Smooth muscle cell (in vitro differentiated cells): Measurements from ENCODE around the gene FZD7. TPM values are rescaled to one million over a fixed set of nuclear protein-coding genes. Genes with fewer than 3 reads are reported as not detected.

ENCODE experiments used
- DNase-seq: peaks from one replicate; lab custom pipeline; 2025; ENCODE audit not compliant: unreplicated experiment; lab: John Stamatoyannopoulos, UW
- H2AFZ ChIP-seq: fragments of 200-600 bp; sonication (generic); 2 replicates; pipeline ENCODE4 v1.6.0; 2016; ENCODE audit warnings: antibody characterized with exemption, low read depth, mild to moderate bottlenecking
- H3F3A ChIP-seq: fragments of 200-600 bp; sonication (generic); 2 replicates; pipeline ENCODE4 v1.6.0; 2017; ENCODE audit warnings: antibody characterized with exemption, low read depth
- H3K27ac ChIP-seq: fragments of 200-600 bp; sonication (generic); 2 replicates; pipeline ENCODE4 v1.5.1; 2016; ENCODE audit warnings: low read depth, mild to moderate bottlenecking
- H3K27me3 ChIP-seq: fragments of 200-600 bp; sonication (generic); 2 replicates; pipeline ENCODE4 v1.6.1; 2016; ENCODE audit warnings: low read depth, mild to moderate bottlenecking
- H3K36me3 ChIP-seq: fragments of 200-600 bp; sonication (generic); 2 replicates; pipeline ENCODE4 v1.5.1; 2016; ENCODE audit warnings: low read depth
- H3K4me1 ChIP-seq: fragments of 200-600 bp; sonication (generic); 2 replicates; pipeline ENCODE4 v1.5.1; 2016; ENCODE audit warnings: low read depth
- H3K4me2 ChIP-seq: fragments of 200-600 bp; sonication (generic); 2 replicates; pipeline ENCODE4 v1.6.0; 2016; ENCODE audit warnings: mild to moderate bottlenecking
- H3K4me3 ChIP-seq: fragments of 200-600 bp; sonication (generic); 2 replicates; pipeline ENCODE4 v1.5.1; 2016; ENCODE audit warnings: mild to moderate bottlenecking
- H3K79me2 ChIP-seq: fragments of 200-600 bp; sonication (generic); 2 replicates; pipeline ENCODE4 v1.6.0; 2016; ENCODE audit warnings: low read depth, mild to moderate bottlenecking
- H3K9ac ChIP-seq: fragments of 200-600 bp; sonication (generic); 2 replicates; pipeline ENCODE4 v1.6.0; 2016; ENCODE audit warnings: low read depth
- H3K9me3 ChIP-seq: fragments of 200-600 bp; sonication (generic); replicated peaks from 2 replicates; pipeline ENCODE4 v1.5.1; 2016; ENCODE audit warnings: low read depth
- H4K20me1 ChIP-seq: fragments of 200-600 bp; sonication (generic); 2 replicates; pipeline ENCODE4 v1.6.0; 2016; ENCODE audit warnings: low read depth
- WGBS: methylation state at CpG from one replicate; pipeline ENCODE4 v1.1.7; 2016; ENCODE audit warnings: low lambda C conversion rate; 5-methylcytosine and 5-hydroxymethylcytosine counted together
- polyA plus RNA-seq: library from polyadenylated mRNA; unstranded; fragments of >200 nt; fragmentation: Nextera tagmentation; extraction: Ambion mirVana; gene quantifications from 2 replicates; pipeline ENCODE4 v1.2.1, GENCODE V29; 2016
- total RNA-seq: library from RNA; depleted of rRNA; stranded (reverse); fragments of >200 nt; gene quantifications from 2 replicates; pipeline ENCODE4 v1.2.3, GENCODE V29; 2014
- TF ChIP-seq, protein P1 (sequence below): fragments of 200-600 bp; sonication (generic); IDR thresholded peaks from 2 replicates; pipeline ENCODE4 v1.5.1; 2017; ENCODE audit warnings: borderline replicate concordance, mild to moderate bottlenecking, antibody characterized with exemption; ENCODE audit not compliant: insufficient read depth, poor library complexity, severe bottlenecking

FZD7 gene
- total and polyA plus RNA-seq, 2 experiments from 2014 or later: 14.8 to 17.0 TPM

DNA sequence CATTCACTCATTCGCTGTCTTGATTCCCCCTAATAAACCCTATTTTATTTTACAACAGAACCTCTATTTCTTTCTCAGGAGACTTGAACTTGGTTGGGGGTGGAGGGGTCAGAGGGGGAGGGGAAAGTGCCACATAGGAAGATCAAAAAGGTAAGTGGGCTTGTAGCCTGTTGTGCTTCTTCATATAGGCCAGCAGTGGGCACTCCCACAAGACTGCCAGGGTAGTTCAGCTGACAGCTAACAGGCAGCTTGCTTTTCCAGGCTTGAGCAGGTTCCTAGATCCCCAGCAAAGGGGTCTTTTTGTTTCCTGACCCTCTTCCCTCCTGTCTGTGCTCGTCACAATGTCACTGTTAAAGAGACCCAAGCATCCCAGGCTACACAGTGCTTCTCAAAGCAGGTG is 38.6 kb downstream of the FZD7 start:
- peaks cover under 1% of the 10 kb centered on the region for H3F3A ChIP-seq
- no peaks in the 10 kb centered on the region for H4K20me1 ChIP-seq
- no peaks in the 10 kb centered on the region for H3K9me3 ChIP-seq
- no peaks in the 10 kb centered on the region for H3K79me2 ChIP-seq
- DNase-seq: no peak
- no peaks in the 10 kb centered on the region for H3K36me3 ChIP-seq
- H3K27ac ChIP-seq: no peak overlapping the region
- H3K4me1 ChIP-seq: no peaks in the 10 kb centered on the region
- TF ChIP-seq, protein P1, sequence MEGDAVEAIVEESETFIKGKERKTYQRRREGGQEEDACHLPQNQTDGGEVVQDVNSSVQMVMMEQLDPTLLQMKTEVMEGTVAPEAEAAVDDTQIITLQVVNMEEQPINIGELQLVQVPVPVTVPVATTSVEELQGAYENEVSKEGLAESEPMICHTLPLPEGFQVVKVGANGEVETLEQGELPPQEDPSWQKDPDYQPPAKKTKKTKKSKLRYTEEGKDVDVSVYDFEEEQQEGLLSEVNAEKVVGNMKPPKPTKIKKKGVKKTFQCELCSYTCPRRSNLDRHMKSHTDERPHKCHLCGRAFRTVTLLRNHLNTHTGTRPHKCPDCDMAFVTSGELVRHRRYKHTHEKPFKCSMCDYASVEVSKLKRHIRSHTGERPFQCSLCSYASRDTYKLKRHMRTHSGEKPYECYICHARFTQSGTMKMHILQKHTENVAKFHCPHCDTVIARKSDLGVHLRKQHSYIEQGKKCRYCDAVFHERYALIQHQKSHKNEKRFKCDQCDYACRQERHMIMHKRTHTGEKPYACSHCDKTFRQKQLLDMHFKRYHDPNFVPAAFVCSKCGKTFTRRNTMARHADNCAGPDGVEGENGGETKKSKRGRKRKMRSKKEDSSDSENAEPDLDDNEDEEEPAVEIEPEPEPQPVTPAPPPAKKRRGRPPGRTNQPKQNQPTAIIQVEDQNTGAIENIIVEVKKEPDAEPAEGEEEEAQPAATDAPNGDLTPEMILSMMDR: no peak
- no peak overlapping the region for H2AFZ ChIP-seq
- H3K27me3 ChIP-seq: no peaks in the 10 kb centered on the region
- 81% methylated on average over 2 of the region's 2 CpGs for WGBS
- H3K4me2 ChIP-seq: no peak overlapping the region
- no peak overlapping the region for H3K9ac ChIP-seq
- no peak overlapping the region for H3K4me3 ChIP-seq

DNA sequence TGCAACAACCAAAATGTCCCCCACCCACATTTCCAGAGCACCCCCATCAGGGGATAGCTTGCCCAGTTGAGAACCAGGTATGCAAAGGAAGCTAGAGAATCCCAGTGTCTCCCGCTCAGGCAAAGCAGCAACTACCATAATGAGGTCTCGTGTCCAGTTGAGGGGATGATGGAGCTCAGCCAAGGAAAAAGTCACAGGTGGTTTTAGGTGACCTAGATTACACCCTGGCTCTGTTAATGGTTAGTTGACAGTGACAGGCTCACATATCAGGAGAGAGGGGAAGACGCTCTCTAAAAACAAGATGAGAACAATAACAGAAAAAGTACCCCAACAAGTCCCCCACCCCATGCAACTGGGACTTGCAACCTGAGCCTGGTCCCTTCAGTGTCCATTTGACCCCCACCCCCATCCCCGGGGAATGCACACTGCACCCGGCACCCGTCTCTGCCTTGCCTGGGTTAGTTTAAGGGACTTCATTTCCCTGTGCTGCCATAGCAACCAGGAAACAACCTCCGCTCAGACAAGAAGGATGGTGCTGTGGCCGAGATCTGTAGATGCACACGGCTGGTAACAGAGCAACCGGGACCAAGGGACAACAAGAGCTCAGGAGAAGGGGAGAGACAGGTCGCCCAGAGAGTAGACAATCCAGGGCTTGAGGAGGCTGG is 39.2 kb downstream of the FZD7 start, which contains the start of gene KIAA2012:
Gene KIAA2012 (plus strand): TSS at position 519 of the 665 bp plus-strand sequence. CDS start 373 bp downstream, outside the sequence.
- H3F3A ChIP-seq: no peaks in the 10 kb centered on the region
- TF ChIP-seq, protein P1: no peak
- H4K20me1 ChIP-seq: no peaks in the 10 kb centered on the region
- no peak within 1 kb of the TSS for H3K27ac ChIP-seq
- 89% methylated on average over 11 of the region's 11 CpGs for WGBS
- no peak within 1 kb of the TSS for H2AFZ ChIP-seq
- no peak within 1 kb of the TSS for H3K9ac ChIP-seq
- H3K4me1 ChIP-seq: no peaks in the 10 kb centered on the region
- no peaks in the 10 kb centered on the region for H3K9me3 ChIP-seq
- no peak within 1 kb of the TSS for H3K4me2 ChIP-seq
- H3K36me3 ChIP-seq: no peaks in the 10 kb centered on the region
- no peak for DNase-seq
- H3K4me3 ChIP-seq: no peak within 1 kb of the TSS
- H3K79me2 ChIP-seq: no peaks in the 10 kb centered on the region
- no peaks in the 10 kb centered on the region for H3K27me3 ChIP-seq

DNA sequence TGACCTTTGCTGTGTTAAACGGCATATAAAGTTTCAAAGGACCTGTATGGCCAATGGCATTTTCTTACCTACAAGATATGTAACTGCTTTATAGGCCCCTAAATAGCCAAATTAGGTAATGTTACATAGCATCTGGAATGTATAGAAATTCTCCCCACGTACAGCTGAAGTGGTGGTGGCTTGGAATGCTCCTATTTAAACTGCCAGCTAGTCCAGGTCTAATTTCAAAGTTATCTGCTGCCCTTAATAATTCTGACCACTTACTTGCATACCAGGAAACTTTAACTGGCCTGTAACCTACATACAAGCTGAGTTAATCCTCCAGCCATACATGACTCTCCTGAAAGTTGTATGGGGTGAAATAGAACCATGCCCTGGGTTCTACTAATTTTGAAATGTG is 40.7 kb downstream of the FZD7 start:
- H3K9me3 ChIP-seq: no peaks in the 10 kb centered on the region
- no peaks in the 10 kb centered on the region for H3K4me1 ChIP-seq
- no peak overlapping the region for H2AFZ ChIP-seq
- no peaks in the 10 kb centered on the region for H4K20me1 ChIP-seq
- H3K9ac ChIP-seq: no peak overlapping the region
- no peak for DNase-seq
- WGBS: 62% methylated on average over 2 of the region's 2 CpGs
- H3K36me3 ChIP-seq: no peaks in the 10 kb centered on the region
- H3F3A ChIP-seq: no peaks in the 10 kb centered on the region
- no peaks in the 10 kb centered on the region for H3K79me2 ChIP-seq
- H3K4me3 ChIP-seq: no peak overlapping the region
- no peaks in the 10 kb centered on the region for H3K27me3 ChIP-seq
- H3K27ac ChIP-seq: no peak overlapping the region
- no peak overlapping the region for H3K4me2 ChIP-seq
- TF ChIP-seq, protein P1: no peak

DNA sequence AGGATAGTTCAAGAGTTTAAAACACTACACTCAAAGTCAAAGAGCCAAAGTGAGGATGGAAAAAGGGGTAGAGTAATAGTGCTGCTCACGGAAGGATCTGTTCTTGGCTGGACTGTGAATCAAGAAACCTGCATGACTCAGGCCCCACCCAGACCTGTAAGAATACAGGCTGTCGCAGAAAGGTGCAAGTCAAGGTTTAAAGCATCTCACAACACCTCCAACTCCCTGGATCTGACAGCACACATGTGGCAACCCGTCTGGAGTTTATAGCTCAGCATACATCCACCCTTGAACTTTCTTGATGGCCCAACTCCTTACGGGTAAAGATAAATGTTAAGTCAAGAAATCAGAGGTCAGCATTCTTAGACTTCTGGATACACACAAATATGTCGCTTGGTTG is 45.7 kb downstream of the FZD7 start:
- H3F3A ChIP-seq: no peaks in the 10 kb centered on the region
- H3K36me3 ChIP-seq: no peaks in the 10 kb centered on the region
- H3K4me2 ChIP-seq: no peak overlapping the region
- H3K4me1 ChIP-seq: peaks cover 7% of the 10 kb centered on the region
- TF ChIP-seq, protein P1: no peak
- H2AFZ ChIP-seq: no peak overlapping the region
- no peak overlapping the region for H3K4me3 ChIP-seq
- H3K27ac ChIP-seq: no peak overlapping the region
- 76% methylated on average over 5 of the region's 5 CpGs for WGBS
- no peaks in the 10 kb centered on the region for H3K27me3 ChIP-seq
- H3K9ac ChIP-seq: no peak overlapping the region
- no peaks in the 10 kb centered on the region for H3K9me3 ChIP-seq
- H3K79me2 ChIP-seq: no peaks in the 10 kb centered on the region
- no peaks in the 10 kb centered on the region for H4K20me1 ChIP-seq
- no peak for DNase-seq
